ENCODE data around the gene C5orf15. TPM values are rescaled to one million over a fixed set of nuclear protein-coding genes. Genes with fewer than 3 reads are reported as not detected.
"Not testable (repeated sequence)": the region's sequence is repeated elsewhere in the genome, so short reads cannot be mapped to it uniquely, and the experiment has no call there.

The C5orf15 gene
- total RNA-seq, 3 donors from 2014 or later: 24.5 to 38.3 (median 26.8) TPM

DNA sequence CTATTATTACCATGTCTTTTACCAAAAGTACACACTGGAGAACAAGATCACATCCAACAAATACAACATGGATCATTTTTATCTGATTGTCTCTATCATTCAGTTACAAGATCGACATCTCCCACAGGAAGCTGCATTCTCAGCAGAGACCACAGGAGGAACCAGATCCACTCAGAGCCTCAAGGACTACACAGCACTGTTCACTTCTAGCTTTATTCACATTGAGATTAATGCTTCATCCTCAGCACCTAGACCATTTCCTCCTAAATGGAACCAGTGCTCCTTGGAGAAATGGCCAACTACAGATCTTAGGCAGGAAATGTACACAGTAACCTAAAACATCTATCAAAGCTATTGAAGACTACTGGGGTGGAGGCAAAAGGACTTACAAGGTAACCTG is 13.3 kb upstream of the C5orf15 start:
- Histone ChIP-seq H3K4me3 (no peak overlapping the region), H3K36me3 (ENCODE audit: low read depth) (peaks cover 7% of the 10 kb centered on the region), H3K9me3 (no peaks in the 10 kb centered on the region), H3K4me1 (ENCODE audit: low read depth) (no peaks in the 10 kb centered on the region)
- DNase-seq (no peak), ATAC-seq (no peak)
- intact Hi-C loops (cut with DNase I, micrococcal nuclease): no loop called here
- TF ChIP-seq, protein P1, sequence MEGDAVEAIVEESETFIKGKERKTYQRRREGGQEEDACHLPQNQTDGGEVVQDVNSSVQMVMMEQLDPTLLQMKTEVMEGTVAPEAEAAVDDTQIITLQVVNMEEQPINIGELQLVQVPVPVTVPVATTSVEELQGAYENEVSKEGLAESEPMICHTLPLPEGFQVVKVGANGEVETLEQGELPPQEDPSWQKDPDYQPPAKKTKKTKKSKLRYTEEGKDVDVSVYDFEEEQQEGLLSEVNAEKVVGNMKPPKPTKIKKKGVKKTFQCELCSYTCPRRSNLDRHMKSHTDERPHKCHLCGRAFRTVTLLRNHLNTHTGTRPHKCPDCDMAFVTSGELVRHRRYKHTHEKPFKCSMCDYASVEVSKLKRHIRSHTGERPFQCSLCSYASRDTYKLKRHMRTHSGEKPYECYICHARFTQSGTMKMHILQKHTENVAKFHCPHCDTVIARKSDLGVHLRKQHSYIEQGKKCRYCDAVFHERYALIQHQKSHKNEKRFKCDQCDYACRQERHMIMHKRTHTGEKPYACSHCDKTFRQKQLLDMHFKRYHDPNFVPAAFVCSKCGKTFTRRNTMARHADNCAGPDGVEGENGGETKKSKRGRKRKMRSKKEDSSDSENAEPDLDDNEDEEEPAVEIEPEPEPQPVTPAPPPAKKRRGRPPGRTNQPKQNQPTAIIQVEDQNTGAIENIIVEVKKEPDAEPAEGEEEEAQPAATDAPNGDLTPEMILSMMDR (IDR thresholded peaks at IDR 0.05): no peak

DNA sequence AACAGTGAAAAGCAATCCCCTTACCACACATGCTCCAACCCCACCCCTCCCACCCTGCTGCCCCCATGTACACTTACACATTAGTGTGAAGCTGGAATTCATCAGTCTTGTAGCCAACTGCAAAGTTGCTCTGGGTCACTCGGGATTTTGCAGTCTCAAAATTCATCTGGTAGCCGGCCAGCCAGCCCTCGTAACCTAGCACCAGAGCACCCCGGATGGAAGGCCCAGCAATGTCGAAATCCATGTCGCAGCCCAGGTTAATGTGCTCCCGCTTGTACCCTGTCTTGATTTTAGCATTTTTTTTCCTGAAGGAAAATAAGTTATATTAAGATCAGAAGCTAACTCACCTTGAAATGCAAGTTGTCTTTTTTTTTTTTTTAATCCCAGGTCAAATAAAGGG is 12.2 kb upstream of the C5orf15 start:
- Histone ChIP-seq H3K36me3 (ENCODE audit: low read depth) (peaks cover 7% of the 10 kb centered on the region), H3K4me1 (ENCODE audit: low read depth) (no peaks in the 10 kb centered on the region), H3K9me3 (no peaks in the 10 kb centered on the region), H3K4me3 (no peak overlapping the region)
- TF ChIP-seq, protein P1 (IDR thresholded peaks at IDR 0.05): no peak
- no peak for ATAC-seq
- intact Hi-C loops (cut with DNase I, micrococcal nuclease): no loop called here
- no peak for DNase-seq

DNA sequence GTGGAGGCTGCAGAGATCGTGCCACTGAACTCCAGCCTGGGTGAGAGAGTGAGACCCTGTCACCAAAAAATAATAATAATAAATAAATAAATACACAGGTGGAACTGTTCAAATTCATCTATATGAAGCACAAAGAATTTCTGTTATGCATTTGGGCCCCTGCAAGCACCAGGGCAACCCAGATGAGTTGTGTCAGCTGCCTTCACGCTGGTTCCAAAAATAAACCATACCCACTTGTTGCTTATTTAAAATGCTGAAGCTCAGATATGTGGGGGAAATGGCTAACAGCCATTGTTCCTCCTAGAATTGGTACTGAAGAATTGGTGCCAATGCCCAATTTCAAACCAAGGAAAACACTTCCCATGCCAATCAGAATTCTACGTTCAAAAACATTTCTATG is 10.5 kb upstream of the C5orf15 start:
- Histone ChIP-seq H3K4me3 (no peak overlapping the region), H3K36me3 (ENCODE audit: low read depth) (peaks cover 7% of the 10 kb centered on the region), H3K9me3 (no peaks in the 10 kb centered on the region), H3K4me1 (ENCODE audit: low read depth) (no peaks in the 10 kb centered on the region)
- TF ChIP-seq, protein P1 (IDR thresholded peaks at IDR 0.05): no peak
- DNase-seq (no peak), ATAC-seq (no peak)
- intact Hi-C loops (cut with DNase I, micrococcal nuclease): no loop called here

DNA sequence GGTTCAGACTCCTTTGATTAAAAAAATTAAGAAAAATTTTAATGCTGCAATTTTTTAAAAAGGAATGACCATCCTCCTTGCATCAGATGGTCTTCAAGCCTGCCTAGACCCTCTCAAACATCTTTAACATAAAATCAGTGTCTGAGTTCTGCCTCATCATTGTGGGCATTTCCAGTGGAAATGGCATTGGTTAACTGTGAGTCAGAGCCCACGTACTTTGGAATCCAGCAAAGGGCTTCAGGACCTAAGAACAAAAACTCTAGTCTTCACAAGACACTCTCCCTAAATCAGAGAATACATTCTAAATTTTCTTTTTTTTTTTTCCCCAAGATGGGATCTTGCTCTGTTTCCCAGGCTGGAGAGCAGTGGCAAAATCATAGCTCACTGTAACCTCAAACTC is 9.4 kb upstream of the C5orf15 start:
- ATAC-seq: no peak
- peaks cover 7% of the 10 kb centered on the region for H3K36me3 ChIP-seq (ENCODE audit: low read depth)

DNA sequence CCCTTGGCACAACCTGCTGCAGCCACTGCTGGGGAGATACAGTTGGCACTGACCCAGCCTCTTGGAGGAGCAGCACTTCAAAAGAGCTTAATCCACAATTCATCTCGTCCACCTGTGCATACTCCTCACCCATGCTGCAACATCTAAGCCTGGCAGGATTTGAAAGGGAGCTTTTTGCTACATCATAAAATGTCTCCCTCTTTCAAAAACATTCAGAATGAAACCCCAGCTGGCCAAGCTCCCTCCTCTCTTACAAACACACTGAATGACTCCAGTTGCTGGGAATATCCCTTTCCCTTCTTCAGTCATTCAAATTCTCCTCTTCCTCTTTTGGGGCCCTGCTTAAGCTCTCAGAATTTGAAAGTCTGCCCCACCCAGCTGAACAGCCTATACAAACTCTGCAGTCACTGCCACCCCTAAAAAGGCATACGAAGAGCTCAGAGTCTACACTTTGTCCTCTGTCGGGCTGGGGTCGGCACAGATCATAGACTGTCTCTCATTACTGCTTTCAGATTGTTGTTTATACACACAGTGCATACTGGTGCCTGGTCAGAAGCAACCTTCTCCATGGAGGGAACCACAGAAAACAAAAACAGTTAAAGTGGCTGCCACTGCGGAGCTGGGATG is 8.8 kb upstream of the C5orf15 start:
- Histone ChIP-seq H3K36me3 (ENCODE audit: low read depth) (peaks cover 7% of the 10 kb centered on the region), H3K4me3 (no peak overlapping the region), H3K9me3 (no peaks in the 10 kb centered on the region), H3K4me1 (ENCODE audit: low read depth) (no peaks in the 10 kb centered on the region)
- TF ChIP-seq, protein P1 (IDR thresholded peaks at IDR 0.05): no peak
- intact Hi-C loops (cut with DNase I, micrococcal nuclease): no loop called here
- ATAC-seq: no peak
- DNase-seq: no peak

More for the DNA sequence above, 9.4 kb upstream of the C5orf15 start:
- DNase-seq: no peak
- no peak overlapping the region for H3K4me3 ChIP-seq
- no peaks in the 10 kb centered on the region for H3K4me1 ChIP-seq (ENCODE audit: low read depth)
- intact Hi-C loops (cut with DNase I, micrococcal nuclease): no loop called here
- H3K9me3 ChIP-seq: no peaks in the 10 kb centered on the region
- TF ChIP-seq, protein P1 (IDR thresholded peaks at IDR 0.05): no peak

DNA sequence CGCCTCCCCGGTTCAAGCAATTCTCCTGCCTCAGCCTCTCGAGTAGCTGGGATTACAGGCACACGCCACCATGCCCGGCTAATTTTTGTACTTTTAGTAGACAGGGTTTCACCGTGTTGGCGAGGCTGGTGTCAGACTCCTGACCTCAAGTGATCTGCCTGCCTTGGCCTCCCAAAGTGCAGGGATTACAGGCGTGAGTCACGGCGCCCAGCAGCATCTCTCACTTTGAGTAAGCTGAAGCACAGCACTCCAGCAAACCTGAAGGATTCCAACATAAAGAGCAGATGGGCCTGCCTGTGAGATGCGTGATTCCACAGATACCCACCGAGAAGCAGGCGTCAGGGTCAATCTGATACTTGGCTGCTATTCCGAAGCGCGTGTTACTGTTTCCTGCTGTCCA is 7.1 kb upstream of the C5orf15 start:
- H3K4me3 ChIP-seq; ATAC-seq; H3K4me1 ChIP-seq (ENCODE audit: low read depth); H3K36me3 ChIP-seq (ENCODE audit: low read depth); DNase-seq; intact Hi-C loops (cut with DNase I, micrococcal nuclease); H3K9me3 ChIP-seq: not testable (repeated sequence)
